Tibial artery (tissue), 4 donors: ENCODE data around the gene RABGAP1L.
"Not testable (repeated sequence)": the region's sequence is repeated elsewhere in the genome, so short reads cannot be mapped to it uniquely, and the experiment has no call there.

Source experiments
- DNase-seq, 2 donors: peaks; one replicate each; pipeline ENCODE4 v3.0.0-alpha.2; 2019
- H3K27ac ChIP-seq, 2 donors: fragments of 200-600 bp; sonication (generic) in 1 of 2; 1 replicate in 1 of 2; 2 replicates in 1 of 2; pipeline ENCODE4 v1.5.1; 2018 to 2019; ENCODE audit warnings: mild to moderate bottlenecking in 1 of 2
- H3K27me3 ChIP-seq, 2 donors: fragments of 200-600 bp; sonication (generic) in 1 of 2; one replicate each; pipeline versions ENCODE4 v1.5.1 to v1.6.0; 2016 to 2019
- H3K36me3 ChIP-seq, 3 donors: fragments of 200-600 bp; sonication (generic) in 2 of 3; one replicate each; pipeline ENCODE4 v1.5.1; 2016 to 2019; ENCODE audit warnings: mild to moderate bottlenecking in 2 of 3
- H3K4me1 ChIP-seq, 4 donors: fragments of 200-600 bp; sonication (generic) in 2 of 4; 1 replicate in 3 of 4; 2 replicates in 1 of 4; pipeline ENCODE4 v1.5.1; 2016 to 2019
- H3K4me3 ChIP-seq, 2 donors: fragments of 200-600 bp; sonication (generic) in 1 of 2; 1 replicate in 1 of 2; 2 replicates in 1 of 2; pipeline ENCODE4 v1.5.1; 2018 to 2019; ENCODE audit warnings: mild to moderate bottlenecking in 2 of 2
- H3K9me3 ChIP-seq, 3 donors: fragments of 200-600 bp; sonication (generic) in 1 of 3; one replicate each; pipeline ENCODE4 v1.5.1; 2016 to 2019
- intact Hi-C: fragments of 100-400 bp; cut with DNase I; formaldehyde crosslinking; loops from one replicate; pipeline ENCODE4 v1.15.0; 2023; ENCODE audit warnings: low total_unique reads
- TF ChIP-seq, protein P1 (sequence below), 2 experiments: fragments of 200-600 bp in 1 of 2; fragments of 450-650 bp in 1 of 2; IDR thresholded peaks; one replicate each; pipeline ENCODE4 v1.5.1; 2017 to 2019; ENCODE audit warnings: antibody characterized with exemption in 2 of 2, mild to moderate bottlenecking in 1 of 2, moderate library complexity in 1 of 2

Gene RABGAP1L

DNA sequence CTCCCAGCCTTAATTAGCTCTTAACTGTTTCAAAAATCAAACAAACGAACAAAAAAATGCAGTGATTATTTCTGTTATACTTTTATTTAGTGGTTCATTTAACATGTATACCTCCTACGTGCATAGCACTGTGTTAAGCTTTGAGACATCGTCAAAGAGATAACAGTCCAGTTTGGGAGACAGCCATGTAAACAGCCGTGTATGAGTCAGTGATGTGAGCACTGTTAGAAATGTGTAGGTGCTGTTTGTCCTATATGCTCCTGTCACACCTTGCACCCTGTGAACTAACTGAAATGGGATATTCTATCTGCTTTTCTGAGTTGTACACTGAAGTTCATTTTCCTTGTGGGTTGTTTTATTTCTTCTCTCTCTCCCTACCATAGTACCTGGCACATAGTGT lies 730.7 kb downstream of the RABGAP1L start:
- Histone ChIP-seq H3K27me3 (no peaks in the 10 kb centered on the region), H3K4me1 (no peaks in the 10 kb centered on the region), H3K27ac (no peak overlapping the region), H3K36me3 (no peaks in the 10 kb centered on the region), H3K9me3 (no peaks in the 10 kb centered on the region), H3K4me3 (no peak overlapping the region)
- intact Hi-C loops = no loop called here
- DNase-seq = no peak
- TF ChIP-seq, protein P1, sequence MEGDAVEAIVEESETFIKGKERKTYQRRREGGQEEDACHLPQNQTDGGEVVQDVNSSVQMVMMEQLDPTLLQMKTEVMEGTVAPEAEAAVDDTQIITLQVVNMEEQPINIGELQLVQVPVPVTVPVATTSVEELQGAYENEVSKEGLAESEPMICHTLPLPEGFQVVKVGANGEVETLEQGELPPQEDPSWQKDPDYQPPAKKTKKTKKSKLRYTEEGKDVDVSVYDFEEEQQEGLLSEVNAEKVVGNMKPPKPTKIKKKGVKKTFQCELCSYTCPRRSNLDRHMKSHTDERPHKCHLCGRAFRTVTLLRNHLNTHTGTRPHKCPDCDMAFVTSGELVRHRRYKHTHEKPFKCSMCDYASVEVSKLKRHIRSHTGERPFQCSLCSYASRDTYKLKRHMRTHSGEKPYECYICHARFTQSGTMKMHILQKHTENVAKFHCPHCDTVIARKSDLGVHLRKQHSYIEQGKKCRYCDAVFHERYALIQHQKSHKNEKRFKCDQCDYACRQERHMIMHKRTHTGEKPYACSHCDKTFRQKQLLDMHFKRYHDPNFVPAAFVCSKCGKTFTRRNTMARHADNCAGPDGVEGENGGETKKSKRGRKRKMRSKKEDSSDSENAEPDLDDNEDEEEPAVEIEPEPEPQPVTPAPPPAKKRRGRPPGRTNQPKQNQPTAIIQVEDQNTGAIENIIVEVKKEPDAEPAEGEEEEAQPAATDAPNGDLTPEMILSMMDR (IDR thresholded peaks at IDR 0.05) = no peak

DNA sequence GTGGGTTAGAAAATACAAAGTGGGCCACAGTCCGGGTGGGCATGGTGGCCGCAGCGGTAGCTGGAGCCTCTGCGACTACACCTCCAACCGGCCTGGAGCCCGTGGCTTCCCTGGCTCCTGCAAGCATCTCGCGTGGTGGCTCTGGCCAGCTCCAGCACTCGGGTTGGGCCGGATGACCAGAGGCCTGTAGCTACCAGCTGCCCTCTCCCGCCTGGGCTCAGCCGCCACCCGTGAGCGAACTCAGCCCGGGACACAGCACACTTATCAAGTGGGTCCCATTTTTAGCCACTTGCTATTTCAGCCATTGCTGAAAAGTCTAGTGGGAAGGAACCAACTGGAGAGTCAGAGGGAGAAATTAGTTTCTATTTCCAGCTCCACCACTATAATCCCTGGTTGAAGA lies 732.7 kb downstream of the RABGAP1L start:
- intact Hi-C loops = no loop called here
- H3K4me1 ChIP-seq = no peaks in the 10 kb centered on the region
- no peaks in the 10 kb centered on the region for H3K9me3 ChIP-seq
- no peak overlapping the region for H3K4me3 ChIP-seq
- DNase-seq = no peak
- no peak overlapping the region for H3K27ac ChIP-seq
- no peaks in the 10 kb centered on the region for H3K27me3 ChIP-seq
- TF ChIP-seq, protein P1 (IDR thresholded peaks at IDR 0.05) = no peak
- no peaks in the 10 kb centered on the region for H3K36me3 ChIP-seq

- no peaks in the 10 kb centered on the region for H3K36me3 ChIP-seq
- intact Hi-C loops = no loop called here
- no peak for DNase-seq
- no peak overlapping the region for H3K4me3 ChIP-seq
- no peak overlapping the region for H3K27ac ChIP-seq
- H3K9me3 ChIP-seq = no peaks in the 10 kb centered on the region
- H3K4me1 ChIP-seq = no peaks in the 10 kb centered on the region
- TF ChIP-seq, protein P1 (IDR thresholded peaks at IDR 0.05) = no peak
- H3K27me3 ChIP-seq = no peaks in the 10 kb centered on the region
Measured at GRCh38 chr1:174894117-174894762, 734.9 kb downstream of the RABGAP1L start.

DNA sequence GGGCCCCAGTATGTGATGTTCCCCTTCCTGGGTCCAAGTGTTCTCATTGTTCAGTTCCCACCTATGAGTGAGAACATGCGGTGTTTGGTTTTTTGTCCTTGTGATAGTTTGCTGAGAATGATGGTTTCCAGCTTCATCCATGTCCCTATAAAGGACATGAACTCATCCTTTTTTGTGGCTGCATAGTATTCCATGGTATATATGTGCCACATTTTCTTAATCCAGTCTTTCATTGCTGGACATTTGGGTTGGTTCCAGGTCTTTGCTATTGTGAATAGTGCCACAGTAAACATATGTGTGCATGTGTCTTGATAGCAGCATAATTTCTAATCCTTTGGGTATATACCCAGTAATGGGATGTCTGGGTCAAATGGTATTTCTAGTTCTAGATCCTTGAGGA lies 736.3 kb downstream of the RABGAP1L start:
- H3K4me1 ChIP-seq, H3K4me3 ChIP-seq, intact Hi-C loops, H3K27me3 ChIP-seq, H3K36me3 ChIP-seq, H3K27ac ChIP-seq, H3K9me3 ChIP-seq, DNase-seq: not testable (repeated sequence)

DNA sequence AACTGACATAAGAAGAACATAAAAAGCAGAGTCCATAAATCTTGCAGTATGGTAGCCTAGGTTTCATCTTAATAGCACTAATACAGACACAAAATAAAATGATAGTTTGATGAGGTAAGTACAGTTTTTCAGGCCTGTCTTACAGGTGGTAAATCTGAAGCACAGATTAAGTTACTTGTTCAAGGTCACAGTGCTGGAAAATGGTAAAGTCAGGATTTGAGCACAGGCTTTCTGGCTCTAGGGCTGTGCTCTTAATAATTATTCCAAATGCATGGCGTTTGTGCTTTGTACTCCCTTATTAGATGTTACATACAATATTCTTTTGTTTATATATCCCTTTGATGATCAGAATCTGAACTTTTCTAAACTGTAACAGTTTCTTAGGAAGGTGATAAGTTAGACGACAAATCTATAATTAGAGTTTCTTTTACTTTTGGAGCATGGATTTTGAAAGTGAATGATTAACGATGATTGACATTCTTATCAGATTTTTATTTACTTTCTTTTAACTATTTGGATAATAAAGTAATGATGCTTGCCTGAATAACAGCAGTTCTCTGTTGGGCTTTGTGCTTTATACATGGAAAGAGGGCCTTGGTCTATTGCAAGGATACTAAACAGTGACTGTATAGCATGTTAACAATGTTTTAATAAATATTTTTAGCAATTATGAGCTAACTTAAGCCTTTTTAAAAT lies 738.9 kb downstream of the RABGAP1L start:
- intact Hi-C loops = no loop called here
- DNase-seq = no peak
- TF ChIP-seq, protein P1 (IDR thresholded peaks at IDR 0.05) = no peak
- Histone ChIP-seq H3K9me3 (no peaks in the 10 kb centered on the region), H3K36me3 (no peaks in the 10 kb centered on the region), H3K27ac (no peak overlapping the region), H3K4me3 (no peak overlapping the region), H3K4me1 (no peaks in the 10 kb centered on the region), H3K27me3 (no peaks in the 10 kb centered on the region)

GRCh38 chr1:174900317-174900716 lies 741.0 kb downstream of the RABGAP1L start:
- H3K4me1 ChIP-seq = no peaks in the 10 kb centered on the region
- H3K27me3 ChIP-seq = no peaks in the 10 kb centered on the region
- H3K27ac ChIP-seq = no peak overlapping the region
- DNase-seq = no peak
- TF ChIP-seq, protein P1 (IDR thresholded peaks at IDR 0.05) = no peak
- no peaks in the 10 kb centered on the region for H3K9me3 ChIP-seq
- no peaks in the 10 kb centered on the region for H3K36me3 ChIP-seq
- intact Hi-C loops = no loop called here
- no peak overlapping the region for H3K4me3 ChIP-seq
